Measurements from ENCODE around the gene CTBP1. TPM values are rescaled to one million over a fixed set of nuclear protein-coding genes. Genes with fewer than 3 reads are reported as not detected.

CTBP1 gene
- total and polyA plus RNA-seq, 2 experiments from 2014 or later: 74.0 to 192 TPM

GRCh38 chr4:1206299-1207156 is 42.4 kb downstream of the CTBP1 start:
- Histone ChIP-seq H3K4me3 (no peak overlapping the region), H3K9me2 (ENCODE audit: insufficient read depth) (no peaks in the 10 kb centered on the region), H4K20me1 (replicated peaks; ENCODE audit: insufficient read depth) (no peaks in the 10 kb centered on the region), H3K36me3 (ENCODE audit: insufficient read depth) (no peaks in the 10 kb centered on the region), H3K4me1 (ENCODE audit: insufficient read depth) (no peaks in the 10 kb centered on the region), H2AFZ (no peak overlapping the region), H3K4me2 (no peak overlapping the region), H3K79me2 (replicated peaks; ENCODE audit: insufficient read depth) (no peaks in the 10 kb centered on the region), H3F3A (replicated peaks; ENCODE audit: low read depth) (no peaks in the 10 kb centered on the region), H3K27ac (ENCODE audit: low read depth) (no peak overlapping the region), H3K27me3 (ENCODE audit: insufficient read depth) (no peaks in the 10 kb centered on the region)
- no peak overlapping the region for H3K4me3 Mint-ChIP-seq
- peaks cover 8% of the 10 kb centered on the region for H3K27me3 Mint-ChIP-seq (ENCODE audit: insufficient read depth, low read depth, poor library complexity)
- H3K4me1 Mint-ChIP-seq: no peaks in the 10 kb centered on the region
- H3K9me3 Mint-ChIP-seq: no peaks in the 10 kb centered on the region
- no peak overlapping the region for H3K27ac Mint-ChIP-seq
- ATAC-seq (no peak), DNase-seq (ENCODE audit: low spot score) (no peak)
- TF ChIP-seq REST (IDR thresholded peaks at IDR 0.05; ENCODE audit: unreplicated experiment) (no peak), CTCF (conservative IDR thresholded peaks at IDR 0.05; ENCODE audit: low read depth in 2 of 2) (no peak), ZNF331 (CRISPR knock-in tag; IDR thresholded peaks at IDR 0.05; ENCODE audit: low read depth) (no peak), EZH2phosphoT487 (IDR thresholded peaks at IDR 0.05; ENCODE audit: unreplicated experiment) (no peak), JUNB (IDR thresholded peaks at IDR 0.05; ENCODE audit: unreplicated experiment) (no peak), POLR2AphosphoS5 (IDR thresholded peaks at IDR 0.05; ENCODE audit: low read depth) (no peak), STAT1 (IDR thresholded peaks at IDR 0.05; ENCODE audit: unreplicated experiment) (no peak), CREB1 (CRISPR knock-in tag; IDR thresholded peaks at IDR 0.05; ENCODE audit: low read depth) (no peak), ZNF114 (CRISPR knock-in tag; IDR thresholded peaks at IDR 0.05) (no peak), NANOG (IDR thresholded peaks at IDR 0.05; ENCODE audit: borderline replicate concordance) (no peak), EZH2 (IDR thresholded peaks at IDR 0.05; ENCODE audit: low read depth, unreplicated experiment) (no peak)
- TF ChIP-seq, protein P1, sequence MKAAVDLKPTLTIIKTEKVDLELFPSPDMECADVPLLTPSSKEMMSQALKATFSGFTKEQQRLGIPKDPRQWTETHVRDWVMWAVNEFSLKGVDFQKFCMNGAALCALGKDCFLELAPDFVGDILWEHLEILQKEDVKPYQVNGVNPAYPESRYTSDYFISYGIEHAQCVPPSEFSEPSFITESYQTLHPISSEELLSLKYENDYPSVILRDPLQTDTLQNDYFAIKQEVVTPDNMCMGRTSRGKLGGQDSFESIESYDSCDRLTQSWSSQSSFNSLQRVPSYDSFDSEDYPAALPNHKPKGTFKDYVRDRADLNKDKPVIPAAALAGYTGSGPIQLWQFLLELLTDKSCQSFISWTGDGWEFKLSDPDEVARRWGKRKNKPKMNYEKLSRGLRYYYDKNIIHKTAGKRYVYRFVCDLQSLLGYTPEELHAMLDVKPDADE (IDR thresholded peaks at IDR 0.05): no peak
- TF ChIP-seq, protein P2, sequence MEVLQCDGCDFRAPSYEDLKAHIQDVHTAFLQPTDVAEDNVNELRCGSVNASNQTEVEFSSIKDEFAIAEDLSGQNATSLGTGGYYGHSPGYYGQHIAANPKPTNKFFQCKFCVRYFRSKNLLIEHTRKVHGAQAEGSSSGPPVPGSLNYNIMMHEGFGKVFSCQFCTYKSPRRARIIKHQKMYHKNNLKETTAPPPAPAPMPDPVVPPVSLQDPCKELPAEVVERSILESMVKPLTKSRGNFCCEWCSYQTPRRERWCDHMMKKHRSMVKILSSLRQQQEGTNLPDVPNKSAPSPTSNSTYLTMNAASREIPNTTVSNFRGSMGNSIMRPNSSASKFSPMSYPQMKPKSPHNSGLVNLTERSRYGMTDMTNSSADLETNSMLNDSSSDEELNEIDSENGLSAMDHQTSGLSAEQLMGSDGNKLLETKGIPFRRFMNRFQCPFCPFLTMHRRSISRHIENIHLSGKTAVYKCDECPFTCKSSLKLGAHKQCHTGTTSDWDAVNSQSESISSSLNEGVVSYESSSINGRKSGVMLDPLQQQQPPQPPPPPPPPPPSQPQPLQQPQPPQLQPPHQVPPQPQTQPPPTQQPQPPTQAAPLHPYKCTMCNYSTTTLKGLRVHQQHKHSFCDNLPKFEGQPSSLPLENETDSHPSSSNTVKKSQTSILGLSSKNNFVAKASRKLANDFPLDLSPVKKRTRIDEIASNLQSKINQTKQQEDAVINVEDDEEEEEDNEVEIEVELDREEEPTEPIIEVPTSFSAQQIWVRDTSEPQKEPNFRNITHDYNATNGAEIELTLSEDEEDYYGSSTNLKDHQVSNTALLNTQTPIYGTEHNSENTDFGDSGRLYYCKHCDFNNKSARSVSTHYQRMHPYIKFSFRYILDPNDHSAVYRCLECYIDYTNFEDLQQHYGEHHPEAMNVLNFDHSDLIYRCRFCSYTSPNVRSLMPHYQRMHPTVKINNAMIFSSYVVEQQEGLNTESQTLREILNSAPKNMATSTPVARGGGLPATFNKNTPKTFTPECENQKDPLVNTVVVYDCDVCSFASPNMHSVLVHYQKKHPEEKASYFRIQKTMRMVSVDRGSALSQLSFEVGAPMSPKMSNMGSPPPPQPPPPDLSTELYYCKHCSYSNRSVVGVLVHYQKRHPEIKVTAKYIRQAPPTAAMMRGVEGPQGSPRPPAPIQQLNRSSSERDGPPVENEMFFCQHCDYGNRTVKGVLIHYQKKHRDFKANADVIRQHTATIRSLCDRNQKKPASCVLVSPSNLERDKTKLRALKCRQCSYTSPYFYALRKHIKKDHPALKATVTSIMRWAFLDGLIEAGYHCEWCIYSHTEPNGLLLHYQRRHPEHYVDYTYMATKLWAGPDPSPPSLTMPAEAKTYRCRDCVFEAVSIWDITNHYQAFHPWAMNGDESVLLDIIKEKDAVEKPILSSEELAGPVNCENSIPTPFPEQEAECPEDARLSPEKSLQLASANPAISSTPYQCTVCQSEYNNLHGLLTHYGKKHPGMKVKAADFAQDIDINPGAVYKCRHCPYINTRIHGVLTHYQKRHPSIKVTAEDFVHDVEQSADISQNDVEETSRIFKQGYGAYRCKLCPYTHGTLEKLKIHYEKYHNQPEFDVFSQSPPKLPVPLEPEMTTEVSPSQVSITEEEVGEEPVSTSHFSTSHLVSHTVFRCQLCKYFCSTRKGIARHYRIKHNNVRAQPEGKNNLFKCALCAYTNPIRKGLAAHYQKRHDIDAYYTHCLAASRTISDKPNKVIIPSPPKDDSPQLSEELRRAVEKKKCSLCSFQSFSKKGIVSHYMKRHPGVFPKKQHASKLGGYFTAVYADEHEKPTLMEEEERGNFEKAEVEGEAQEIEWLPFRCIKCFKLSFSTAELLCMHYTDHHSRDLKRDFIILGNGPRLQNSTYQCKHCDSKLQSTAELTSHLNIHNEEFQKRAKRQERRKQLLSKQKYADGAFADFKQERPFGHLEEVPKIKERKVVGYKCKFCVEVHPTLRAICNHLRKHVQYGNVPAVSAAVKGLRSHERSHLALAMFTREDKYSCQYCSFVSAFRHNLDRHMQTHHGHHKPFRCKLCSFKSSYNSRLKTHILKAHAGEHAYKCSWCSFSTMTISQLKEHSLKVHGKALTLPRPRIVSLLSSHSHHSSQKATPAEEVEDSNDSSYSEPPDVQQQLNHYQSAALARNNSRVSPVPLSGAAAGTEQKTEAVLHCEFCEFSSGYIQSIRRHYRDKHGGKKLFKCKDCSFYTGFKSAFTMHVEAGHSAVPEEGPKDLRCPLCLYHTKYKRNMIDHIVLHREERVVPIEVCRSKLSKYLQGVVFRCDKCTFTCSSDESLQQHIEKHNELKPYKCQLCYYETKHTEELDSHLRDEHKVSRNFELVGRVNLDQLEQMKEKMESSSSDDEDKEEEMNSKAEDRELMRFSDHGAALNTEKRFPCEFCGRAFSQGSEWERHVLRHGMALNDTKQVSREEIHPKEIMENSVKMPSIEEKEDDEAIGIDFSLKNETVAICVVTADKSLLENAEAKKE (CRISPR knock-in tag; IDR thresholded peaks at IDR 0.05): no peak
- peaks cover 3% of the 10 kb centered on the region; the same call in 2 of the 3 replicates for H3K36me3 Mint-ChIP-seq (ENCODE audit: low read depth)

All from GM23338 (cell line).